HFFc6 (cell line): ENCODE data around the gene PHAF1. TPM values are rescaled to one million over a fixed set of nuclear protein-coding genes. Genes with fewer than 3 reads are reported as not detected.
A peak's percentile ranks its signal among the peaks of the same experiment; 100 is the strongest.

Experiments
- DNase-seq: peaks from one replicate; pipeline ENCODE4 v3.0.0-alpha.2; 2018
- H3K27ac Mint-ChIP-seq: 2 replicates; pipeline ENCODE4 v1.8.0; 2020; ENCODE audit warnings: mild to moderate bottlenecking, mixed read lengths
- H3K27me3 Mint-ChIP-seq: 2 replicates; pipeline ENCODE4 v1.8.0; 2021; ENCODE audit warnings: mild to moderate bottlenecking, moderate library complexity, mixed read lengths; ENCODE audit not compliant: insufficient read depth
- H3K36me3 Mint-ChIP-seq: 2 replicates; pipeline ENCODE4 v1.8.0; 2021; ENCODE audit warnings: low read depth, mixed read lengths
- H3K4me1 Mint-ChIP-seq: 2 replicates; pipeline ENCODE4 v1.8.0; 2020; ENCODE audit warnings: low read depth, mixed read lengths
- H3K4me3 Mint-ChIP-seq: 2 replicates; pipeline ENCODE4 v1.8.0; 2020; ENCODE audit warnings: mild to moderate bottlenecking, moderate library complexity, mixed read lengths
- H3K9me3 Mint-ChIP-seq: 2 replicates; pipeline ENCODE4 v1.8.0; 2020; ENCODE audit warnings: mild to moderate bottlenecking, mixed read lengths
- total RNA-seq, 6 experiments: library from RNA; stranded (reverse); fragmentation: NEBNext Ultra II Directional; extraction: Animal tissue kit (Norgen Biotek cat#: 25700); gene quantifications; 2 replicates in 1 of 6; 3 replicates in 5 of 6; pipeline ENCODE4 v1.2.3, GENCODE V29; 2021
- TF ChIP-seq, protein P1 (sequence below): fragments of 200-600 bp; sonication (generic); IDR thresholded peaks from 2 replicates; pipeline ENCODE4 v1.5.0; 2021; ENCODE audit warnings: antibody characterized with exemption, mild to moderate bottlenecking

The PHAF1 gene
- total RNA-seq, 6 experiments from 2014 or later, result 10.0 to 13.8 (median 11.8) TPM

DNA sequence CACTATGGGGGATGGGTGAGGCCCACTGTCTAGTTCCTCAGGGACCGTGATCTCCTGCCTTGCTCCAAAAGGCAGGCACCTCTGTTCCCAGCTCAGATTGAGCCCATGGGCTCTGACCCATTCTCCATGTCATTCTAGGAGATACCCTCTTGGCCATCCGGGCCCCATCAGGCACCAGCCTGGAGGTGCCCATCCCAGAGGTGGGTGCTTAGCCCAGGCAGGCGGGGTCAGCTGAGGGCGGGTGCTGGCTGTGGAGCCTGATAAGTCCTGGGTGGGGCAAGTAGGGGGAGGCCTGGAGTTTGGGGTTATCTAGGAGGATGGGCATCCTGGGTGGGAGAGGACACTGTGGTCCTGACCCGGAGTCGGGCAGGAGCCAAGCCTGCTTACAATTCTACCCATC is 84.5 kb downstream of the PHAF1 start:
- H3K4me1 Mint-ChIP-seq, result peaks cover 46% of the 10 kb centered on the region
- no peak for DNase-seq
- H3K4me3 Mint-ChIP-seq, result peak overlapping the region; percentile 96
- peaks cover 36% of the 10 kb centered on the region for H3K36me3 Mint-ChIP-seq
- H3K27me3 Mint-ChIP-seq, result peaks cover 7% of the 10 kb centered on the region
- TF ChIP-seq, protein P1, sequence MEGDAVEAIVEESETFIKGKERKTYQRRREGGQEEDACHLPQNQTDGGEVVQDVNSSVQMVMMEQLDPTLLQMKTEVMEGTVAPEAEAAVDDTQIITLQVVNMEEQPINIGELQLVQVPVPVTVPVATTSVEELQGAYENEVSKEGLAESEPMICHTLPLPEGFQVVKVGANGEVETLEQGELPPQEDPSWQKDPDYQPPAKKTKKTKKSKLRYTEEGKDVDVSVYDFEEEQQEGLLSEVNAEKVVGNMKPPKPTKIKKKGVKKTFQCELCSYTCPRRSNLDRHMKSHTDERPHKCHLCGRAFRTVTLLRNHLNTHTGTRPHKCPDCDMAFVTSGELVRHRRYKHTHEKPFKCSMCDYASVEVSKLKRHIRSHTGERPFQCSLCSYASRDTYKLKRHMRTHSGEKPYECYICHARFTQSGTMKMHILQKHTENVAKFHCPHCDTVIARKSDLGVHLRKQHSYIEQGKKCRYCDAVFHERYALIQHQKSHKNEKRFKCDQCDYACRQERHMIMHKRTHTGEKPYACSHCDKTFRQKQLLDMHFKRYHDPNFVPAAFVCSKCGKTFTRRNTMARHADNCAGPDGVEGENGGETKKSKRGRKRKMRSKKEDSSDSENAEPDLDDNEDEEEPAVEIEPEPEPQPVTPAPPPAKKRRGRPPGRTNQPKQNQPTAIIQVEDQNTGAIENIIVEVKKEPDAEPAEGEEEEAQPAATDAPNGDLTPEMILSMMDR, result no peak
- no peaks in the 10 kb centered on the region for H3K9me3 Mint-ChIP-seq
- peak overlapping the region; percentile 83 for H3K27ac Mint-ChIP-seq

DNA sequence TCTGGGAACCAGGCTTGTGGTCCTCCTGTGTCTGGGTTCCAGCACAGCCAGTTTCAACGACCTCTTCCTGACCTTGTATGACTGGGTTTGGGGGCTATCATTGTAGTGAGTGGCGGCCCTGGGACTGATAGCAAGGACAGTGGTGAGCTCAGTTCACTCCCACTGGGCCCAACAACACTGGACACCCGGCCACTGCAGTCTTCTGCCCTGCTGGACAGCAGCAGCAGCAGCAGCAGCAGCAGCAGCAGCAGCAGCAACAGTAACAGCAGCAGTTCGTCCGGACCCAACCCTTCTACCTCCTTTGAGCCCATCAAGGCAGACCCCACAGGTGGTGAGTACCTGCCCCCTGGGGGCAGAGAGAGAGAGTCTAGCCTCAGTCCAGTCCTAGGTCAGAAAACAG is 85.9 kb downstream of the PHAF1 start:
- TF ChIP-seq, protein P1, result no peak
- H3K36me3 Mint-ChIP-seq, result peaks cover 44% of the 10 kb centered on the region
- H3K4me1 Mint-ChIP-seq, result peaks cover 40% of the 10 kb centered on the region
- DNase-seq, result no peak
- H3K4me3 Mint-ChIP-seq, result no peak overlapping the region
- no peak overlapping the region for H3K27ac Mint-ChIP-seq
- H3K9me3 Mint-ChIP-seq, result no peaks in the 10 kb centered on the region
- H3K27me3 Mint-ChIP-seq, result peaks cover 9% of the 10 kb centered on the region

DNA sequence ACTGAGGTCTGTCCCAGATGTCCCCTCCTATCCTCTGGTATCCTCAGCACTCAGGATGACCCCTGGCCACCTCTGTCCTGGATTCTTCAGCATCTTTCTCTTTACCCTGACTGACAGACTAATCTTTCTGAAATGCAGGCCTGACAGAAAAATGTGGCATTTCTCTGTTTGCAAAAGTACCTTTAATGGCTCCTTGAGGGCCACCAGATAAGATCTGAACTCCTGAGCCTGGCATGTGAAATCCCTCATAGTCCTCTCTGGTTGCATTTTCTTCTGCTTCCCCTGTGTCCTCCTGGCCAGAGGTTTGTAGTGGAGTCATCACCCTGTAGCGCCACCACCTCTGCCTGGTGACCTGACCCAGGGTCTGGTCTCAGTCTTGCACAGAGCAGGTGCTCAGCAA is 87.1 kb downstream of the PHAF1 start:
- Mint-ChIP-seq H3K27ac (peak overlapping the region; percentile 7; the same call in 1 of the 2 replicates), H3K4me3 (no peak overlapping the region), H3K4me1 (peaks cover 31% of the 10 kb centered on the region), H3K27me3 (peaks cover 9% of the 10 kb centered on the region), H3K9me3 (no peaks in the 10 kb centered on the region), H3K36me3 (peaks cover 44% of the 10 kb centered on the region)
- no peak for DNase-seq
- TF ChIP-seq, protein P1, result no peak

DNA sequence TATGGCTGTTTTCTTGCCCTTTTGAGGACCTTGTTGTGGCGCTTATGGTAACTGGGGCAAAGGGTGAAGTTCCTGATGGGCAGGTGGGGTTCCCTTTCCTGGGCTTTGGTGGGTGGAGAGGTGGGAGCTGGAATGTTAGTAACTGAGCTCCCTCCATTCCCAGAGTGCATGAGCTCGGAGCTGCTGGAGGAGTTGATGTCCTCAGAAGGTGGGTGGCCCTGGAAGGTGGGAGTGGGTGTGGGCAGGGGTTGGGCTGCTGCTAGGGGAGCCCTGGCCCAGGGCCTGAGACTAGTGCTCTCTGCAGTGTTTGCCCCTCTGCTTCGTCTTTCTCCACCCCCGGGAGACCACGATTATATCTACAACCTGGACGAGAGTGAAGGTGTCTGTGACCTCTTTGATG is 88.0 kb downstream of the PHAF1 start:
- TF ChIP-seq, protein P1, result no peak
- Mint-ChIP-seq H3K9me3 (no peaks in the 10 kb centered on the region), H3K27ac (no peak overlapping the region)

More for the DNA sequence above, 88.0 kb downstream of the PHAF1 start:
- no peak for DNase-seq
- no peak overlapping the region for H3K4me3 Mint-ChIP-seq
- H3K36me3 Mint-ChIP-seq, result peaks cover 40% of the 10 kb centered on the region
- peaks cover 9% of the 10 kb centered on the region for H3K27me3 Mint-ChIP-seq
- peaks cover 28% of the 10 kb centered on the region for H3K4me1 Mint-ChIP-seq

Other genes starting within 250 kb of the PHAF1 start
- gene PDP2, start 229.4 kb upstream of the PHAF1 start, total RNA-seq, result 10 to 100 TPM; 12.8 to 17.7 (median 16.2) TPM
- gene CDH16, start 191.1 kb upstream of the PHAF1 start, total RNA-seq, result under 1 TPM in 1 of 6 experiments, not detected in 5; 0.09 TPM
- 1 to 10 TPM in 4 of 6 experiments, under 1 TPM in 2; 0.52 to 2.0 (median 1.5) TPM for gene RRAD, start 184.4 kb upstream of the PHAF1 start, total RNA-seq
- gene CIAO2B, start 175.5 kb upstream of the PHAF1 start, total RNA-seq, result 100 to 1,000 TPM in 2 of 6 experiments, 10 to 100 TPM in 4; 90.9 to 108 (median 98.6) TPM
- 10 to 100 TPM; 35.1 to 42.3 (median 40.2) TPM for gene CES2, start 174.4 kb upstream of the PHAF1 start, total RNA-seq
- gene CES3, start 148.7 kb upstream of the PHAF1 start, total RNA-seq, result under 1 TPM in 5 of 6 experiments, not detected in 1; 0.06 to 0.39 (median 0.14) TPM
- gene CES4A, start 121.4 kb upstream of the PHAF1 start, total RNA-seq, result 1 to 10 TPM; 1.7 to 3.5 (median 2.3) TPM
- 10 to 100 TPM; 55.2 to 84.4 (median 69.5) TPM for gene CBFB, start 80.8 kb upstream of the PHAF1 start, total RNA-seq
- 10 to 100 TPM; 45.7 to 55.1 (median 50.1) TPM for gene B3GNT9, start 41.1 kb downstream of the PHAF1 start, total RNA-seq
- gene TRADD, start 50.0 kb downstream of the PHAF1 start, total RNA-seq, result 10 to 100 TPM; 12.8 to 16.8 (median 15.8) TPM
- gene FBXL8, start 50.0 kb downstream of the PHAF1 start, total RNA-seq, result 10 to 100 TPM in 1 of 6 experiments, 1 to 10 TPM in 5; 7.2 to 10.8 (median 7.8) TPM
- gene HSF4, start 54.8 kb downstream of the PHAF1 start, total RNA-seq, result 1 to 10 TPM; 3.3 to 5.5 (median 4.6) TPM
- gene NOL3, start 60.6 kb downstream of the PHAF1 start, total RNA-seq, result 10 to 100 TPM; 16.1 to 20.1 (median 17.7) TPM
- 10 to 100 TPM in 5 of 6 experiments, 1 to 10 TPM in 1; 9.6 to 13.8 (median 11.6) TPM for gene MATCAP1, start 74.0 kb downstream of the PHAF1 start, total RNA-seq
- under 1 TPM in 1 of 6 experiments, not detected in 5; 0.18 TPM for gene EXOC3L1, start 80.2 kb downstream of the PHAF1 start, total RNA-seq
- 10 to 100 TPM; 52.9 to 64.7 (median 61.0) TPM for gene E2F4, start 82.2 kb downstream of the PHAF1 start, total RNA-seq
- gene ELMO3, start 89.2 kb downstream of the PHAF1 start, total RNA-seq, result 1 to 10 TPM in 3 of 6 experiments, under 1 TPM in 3; 0.79 to 1.3 (median 1.1) TPM
- 10 to 100 TPM; 50.9 to 67.8 (median 58.4) TPM for gene TMEM208, start 117.2 kb downstream of the PHAF1 start, total RNA-seq
- gene FHOD1, start 137.5 kb downstream of the PHAF1 start, total RNA-seq, result 10 to 100 TPM; 46.3 to 55.9 (median 51.1) TPM
- 1 to 10 TPM; 3.3 to 4.2 (median 3.7) TPM for gene SLC9A5, start 139.0 kb downstream of the PHAF1 start, total RNA-seq
- gene PLEKHG4, start 169.6 kb downstream of the PHAF1 start, total RNA-seq, result 10 to 100 TPM in 5 of 6 experiments, 1 to 10 TPM in 1; 8.6 to 14.1 (median 13.0) TPM
- gene KCTD19, start 216.8 kb downstream of the PHAF1 start, total RNA-seq, result not detected
- not detected for gene LRRC36, start 216.9 kb downstream of the PHAF1 start, total RNA-seq